Mesendoderm (in vitro differentiated cells): ENCODE measurements around the gene MBLAC1.
A peak's percentile ranks its signal among the peaks of the same experiment; 100 is the strongest.
"Not testable (repeated sequence)": the region's sequence is repeated elsewhere in the genome, so short reads cannot be mapped to it uniquely, and the experiment has no call there.

Experiments used
- DNase-seq: peaks from one replicate; pipeline ENCODE4 v3.0.0; 2013
- H2AK5ac ChIP-seq: 2 replicates; pipeline ENCODE4 v1.6.1; 2013; ENCODE audit warnings: low read length, inconsistent platforms
- H2BK120ac ChIP-seq: 2 replicates; pipeline ENCODE4 v1.6.1; 2013; ENCODE audit warnings: low read depth, mild to moderate bottlenecking, low read length, moderate library complexity, mixed read lengths
- H2BK15ac ChIP-seq: replicated peaks from 2 replicates; pipeline ENCODE4 v1.6.1; 2013; ENCODE audit warnings: low read depth, mild to moderate bottlenecking, moderate library complexity
- H2BK5ac ChIP-seq: 2 replicates; pipeline ENCODE4 v1.6.1; 2013; ENCODE audit warnings: low read length, inconsistent platforms
- H3K18ac ChIP-seq: 2 replicates; pipeline ENCODE4 v1.6.1; 2013; ENCODE audit warnings: mild to moderate bottlenecking, low read length, mixed read lengths
- H3K23ac ChIP-seq: one replicate; pipeline ENCODE4 v1.6.1; 2013; ENCODE audit warnings: low read length
- H3K27ac ChIP-seq: 2 replicates; pipeline ENCODE4 v1.5.1; 2013; ENCODE audit warnings: low read depth, mild to moderate bottlenecking, inconsistent platforms, low read length, moderate library complexity
- H3K27me3 ChIP-seq: 2 replicates; pipeline ENCODE4 v1.6.1; 2013; ENCODE audit warnings: low read length, control low read depth, mild to moderate bottlenecking, inconsistent platforms; ENCODE audit not compliant: insufficient read depth, poor library complexity
- H3K36me3 ChIP-seq: 2 replicates; pipeline ENCODE4 v1.6.1; 2013; ENCODE audit warnings: low read length, inconsistent platforms; ENCODE audit not compliant: control insufficient read depth, insufficient read depth
- H3K4ac ChIP-seq: one replicate; pipeline ENCODE4 v1.6.1; 2013; ENCODE audit warnings: low read depth, mild to moderate bottlenecking, low read length, moderate library complexity
- H3K4me1 ChIP-seq: 2 replicates; pipeline ENCODE4 v1.6.1; 2013; ENCODE audit warnings: low read depth, low read length, inconsistent platforms; ENCODE audit not compliant: control insufficient read depth
- H3K4me2 ChIP-seq: 2 replicates; pipeline ENCODE4 v1.6.1; 2013; ENCODE audit warnings: low read length
- H3K4me3 ChIP-seq: 2 replicates; pipeline ENCODE4 v1.5.1; 2013; ENCODE audit warnings: mild to moderate bottlenecking, low read length
- H3K56ac ChIP-seq: one replicate; pipeline ENCODE4 v1.6.1; 2013; ENCODE audit warnings: low read length
- H3K79me1 ChIP-seq: 2 replicates; pipeline ENCODE4 v1.6.1; 2013; ENCODE audit warnings: low read length, inconsistent platforms
- H3K79me2 ChIP-seq: 2 replicates; pipeline ENCODE4 v1.6.1; 2013; ENCODE audit warnings: mild to moderate bottlenecking, low read length; ENCODE audit not compliant: control insufficient read depth, insufficient read depth
- H3K9ac ChIP-seq: 2 replicates; pipeline ENCODE4 v1.6.1; 2013; ENCODE audit warnings: low read length, inconsistent platforms
- H4K5ac ChIP-seq: one replicate; pipeline ENCODE4 v1.6.1; 2013; ENCODE audit warnings: low read length
- H4K8ac ChIP-seq: one replicate; pipeline ENCODE4 v1.6.1; 2013; ENCODE audit warnings: low read depth, mild to moderate bottlenecking, control low read depth, low read length, moderate library complexity
- WGBS: extraction: QIAGEN DNeasy Blood & Tissue Kit; methylation state at CpG from one replicate; pipeline ENCODE4 v1.1.7; 2013; ENCODE audit warnings: low lambda C conversion rate, missing lambda C conversion rate; ENCODE audit not compliant: insufficient coverage; ENCODE audit errors: extremely low coverage; 5-methylcytosine and 5-hydroxymethylcytosine counted together

MBLAC1 gene

DNA sequence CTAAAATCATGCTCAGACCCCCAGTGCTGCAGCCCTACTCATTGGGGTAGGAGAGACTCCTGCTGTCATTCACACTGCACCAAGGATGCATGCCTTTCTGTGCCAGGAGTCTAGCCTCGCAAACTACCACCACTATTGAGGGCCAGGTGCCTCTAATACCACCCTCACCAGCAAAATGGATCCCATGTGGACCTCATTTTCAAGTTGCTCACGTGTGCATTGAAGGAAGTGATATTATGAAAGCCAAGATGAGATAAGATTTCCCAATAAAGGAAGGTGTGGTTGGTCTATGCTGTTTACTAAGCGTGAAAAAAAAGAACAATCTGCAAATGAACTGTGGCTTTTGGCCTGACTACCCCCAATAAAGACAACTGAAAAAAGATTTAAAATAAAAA, 14.8 kb downstream of the MBLAC1 start:
- no peaks in the 10 kb centered on the region for H3K36me3 ChIP-seq
- H2BK15ac ChIP-seq: no peak overlapping the region
- H3K56ac ChIP-seq: no peak overlapping the region
- DNase-seq: no peak
- H2AK5ac ChIP-seq: no peak overlapping the region
- H2BK120ac ChIP-seq: no peak overlapping the region
- no peak overlapping the region for H3K4me3 ChIP-seq
- no peak overlapping the region for H3K27ac ChIP-seq
- H3K9ac ChIP-seq: no peak overlapping the region
- no peaks in the 10 kb centered on the region for H3K79me2 ChIP-seq
- H4K8ac ChIP-seq: no peak overlapping the region
- no peak overlapping the region for H4K5ac ChIP-seq
- no peak overlapping the region for H3K4ac ChIP-seq
- WGBS: no CpG with 5 or more reads among the region's 3 CpGs
- H3K18ac ChIP-seq: no peak overlapping the region
- H3K27me3 ChIP-seq: no peaks in the 10 kb centered on the region
- no peak overlapping the region for H2BK5ac ChIP-seq
- no peak overlapping the region for H3K4me2 ChIP-seq
- H3K4me1 ChIP-seq: no peaks in the 10 kb centered on the region
- H3K79me1 ChIP-seq: no peaks in the 10 kb centered on the region
- H3K23ac ChIP-seq: no peak overlapping the region

DNA sequence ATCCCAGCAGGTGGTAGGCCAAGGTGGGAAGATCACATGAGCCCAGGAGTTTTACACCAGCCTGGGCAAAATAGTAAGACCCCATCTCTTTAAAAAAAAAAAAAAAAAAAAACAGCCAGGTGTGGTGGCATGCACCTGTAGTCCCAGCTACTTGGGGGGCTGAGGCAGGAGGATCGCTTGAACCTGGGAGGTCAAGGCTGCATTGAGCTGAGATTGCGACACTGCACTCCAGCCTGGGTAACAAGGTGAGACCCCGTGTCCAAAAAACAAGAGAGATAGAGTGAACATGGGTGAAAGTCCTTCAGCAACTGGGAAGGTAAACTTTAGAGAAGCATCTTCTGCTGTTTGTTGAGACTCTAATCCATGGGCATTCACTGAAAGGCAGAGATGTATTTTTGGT, 15.7 kb downstream of the MBLAC1 start:
- Histone ChIP-seq H3K27ac (no peak overlapping the region), H3K79me1 (no peaks in the 10 kb centered on the region), H2AK5ac (no peak overlapping the region), H3K4me3 (no peak overlapping the region), H3K4me2 (no peak overlapping the region), H3K23ac (no peak overlapping the region), H3K56ac (no peak overlapping the region), H4K5ac (no peak overlapping the region), H3K9ac (no peak overlapping the region), H3K18ac (no peak overlapping the region), H3K27me3 (no peaks in the 10 kb centered on the region), H3K4ac (no peak overlapping the region), H2BK120ac (no peak overlapping the region), H3K36me3 (no peaks in the 10 kb centered on the region), H3K4me1 (no peaks in the 10 kb centered on the region), H3K79me2 (no peaks in the 10 kb centered on the region), H2BK5ac (no peak overlapping the region), H2BK15ac (no peak overlapping the region), H4K8ac (no peak overlapping the region)
- no CpG with 5 or more reads among the region's 3 CpGs for WGBS
- no peak for DNase-seq

DNA sequence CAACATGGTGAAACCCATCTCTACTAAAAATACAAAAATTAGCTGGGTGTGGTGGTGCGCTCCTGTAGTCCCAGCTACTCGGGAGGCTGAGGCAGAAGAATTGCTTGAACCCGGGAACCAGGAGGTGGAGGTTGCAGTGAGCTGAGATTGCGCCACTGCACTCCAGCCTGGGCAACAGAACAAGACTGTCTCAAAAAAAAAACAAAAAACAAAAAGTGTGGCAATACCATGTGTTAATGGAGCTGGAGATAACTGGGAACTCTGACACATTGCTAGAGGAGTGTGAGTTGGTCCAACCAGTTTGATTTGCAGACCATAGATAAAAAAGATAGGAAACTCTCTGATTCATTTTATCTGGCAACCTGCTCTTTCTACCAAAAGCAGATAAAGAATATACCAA, 19.6 kb downstream of the MBLAC1 start:
- not testable (repeated sequence) for H3K18ac ChIP-seq, H3K4ac ChIP-seq, H3K36me3 ChIP-seq, H3K27ac ChIP-seq, H2AK5ac ChIP-seq, H3K4me3 ChIP-seq, H3K23ac ChIP-seq, H3K4me2 ChIP-seq, H3K79me2 ChIP-seq, H2BK5ac ChIP-seq, H3K56ac ChIP-seq, H3K4me1 ChIP-seq, H2BK15ac ChIP-seq, H3K9ac ChIP-seq, H3K27me3 ChIP-seq, H4K5ac ChIP-seq, H3K79me1 ChIP-seq, H2BK120ac ChIP-seq, H4K8ac ChIP-seq
- no CpG with 5 or more reads among the region's 4 CpGs for WGBS
- DNase-seq: peak; percentile 11

DNA sequence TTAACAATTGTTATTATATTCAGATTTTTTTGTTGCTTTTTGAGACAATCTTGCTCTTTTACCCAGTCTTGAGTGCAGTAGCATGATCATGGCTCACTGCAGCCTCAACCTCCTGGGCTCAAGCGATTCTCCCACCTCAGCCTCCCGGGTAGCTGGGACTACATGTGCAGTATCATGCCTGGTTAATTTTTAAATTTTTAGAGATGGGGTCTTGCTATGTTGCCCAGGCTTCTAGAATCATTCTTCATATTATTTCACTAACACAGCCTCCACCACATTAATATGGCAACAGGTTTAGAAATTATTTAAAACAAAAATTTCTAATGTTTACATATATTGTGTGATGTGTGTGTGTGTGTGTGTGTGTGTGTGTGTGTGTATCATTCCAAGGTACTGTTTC, 20.5 kb downstream of the MBLAC1 start:
- Histone ChIP-seq H3K23ac (no peak overlapping the region), H3K4ac (no peak overlapping the region), H3K4me2 (no peak overlapping the region), H2BK5ac (no peak overlapping the region), H4K5ac (no peak overlapping the region), H3K4me3 (no peak overlapping the region), H3K18ac (no peak overlapping the region), H3K27me3 (no peaks in the 10 kb centered on the region), H3K79me2 (peaks cover 8% of the 10 kb centered on the region), H2AK5ac (no peak overlapping the region), H3K9ac (no peak overlapping the region), H3K79me1 (peaks cover 3% of the 10 kb centered on the region), H2BK120ac (no peak overlapping the region), H4K8ac (no peak overlapping the region), H3K36me3 (no peaks in the 10 kb centered on the region), H3K27ac (no peak overlapping the region), H3K56ac (no peak overlapping the region), H3K4me1 (peaks cover 2% of the 10 kb centered on the region), H2BK15ac (no peak overlapping the region)
- no CpG with 5 or more reads among the region's 2 CpGs for WGBS
- DNase-seq: no peak

DNA sequence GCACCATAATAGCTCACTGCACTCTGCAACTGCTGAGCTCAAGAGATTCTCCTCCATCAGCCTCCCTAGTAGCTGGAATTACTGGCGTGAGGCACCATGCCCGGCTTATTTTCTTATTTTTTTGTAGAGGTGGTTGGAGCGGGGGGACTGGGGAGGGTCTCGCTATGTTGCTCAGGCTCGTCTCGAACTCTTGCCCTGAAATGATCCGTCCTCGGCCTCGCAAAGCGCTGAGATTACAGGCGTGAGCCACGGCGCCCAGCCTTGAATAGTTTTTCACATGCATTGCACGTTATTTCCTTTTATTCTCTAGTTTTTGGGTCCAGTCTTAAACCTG, 21.4 kb downstream of the MBLAC1 start:
- peaks cover 8% of the 10 kb centered on the region for H3K79me2 ChIP-seq
- no peaks in the 10 kb centered on the region for H3K27me3 ChIP-seq
- H3K4ac ChIP-seq: no peak overlapping the region
- H3K4me1 ChIP-seq: peaks cover 2% of the 10 kb centered on the region
- H4K5ac ChIP-seq: no peak overlapping the region
- no peak overlapping the region for H3K18ac ChIP-seq
- H3K23ac ChIP-seq: no peak overlapping the region
- no peak overlapping the region for H2BK5ac ChIP-seq
- peak overlapping the region; percentile 76 for H3K9ac ChIP-seq
- no peak overlapping the region for H2BK120ac ChIP-seq
- peak overlapping the region; percentile 86 for H3K56ac ChIP-seq
- peak overlapping the region; percentile 65 for H4K8ac ChIP-seq
- H3K36me3 ChIP-seq: no peaks in the 10 kb centered on the region
- H3K27ac ChIP-seq: no peak overlapping the region
- no peak overlapping the region for H2AK5ac ChIP-seq
- H3K4me2 ChIP-seq: peak overlapping the region; percentile 62
- no CpG with 5 or more reads among the region's 14 CpGs for WGBS
- no peak overlapping the region for H2BK15ac ChIP-seq
- H3K79me1 ChIP-seq: peaks cover 3% of the 10 kb centered on the region
- no peak overlapping the region for H3K4me3 ChIP-seq
- no peak for DNase-seq

DNA sequence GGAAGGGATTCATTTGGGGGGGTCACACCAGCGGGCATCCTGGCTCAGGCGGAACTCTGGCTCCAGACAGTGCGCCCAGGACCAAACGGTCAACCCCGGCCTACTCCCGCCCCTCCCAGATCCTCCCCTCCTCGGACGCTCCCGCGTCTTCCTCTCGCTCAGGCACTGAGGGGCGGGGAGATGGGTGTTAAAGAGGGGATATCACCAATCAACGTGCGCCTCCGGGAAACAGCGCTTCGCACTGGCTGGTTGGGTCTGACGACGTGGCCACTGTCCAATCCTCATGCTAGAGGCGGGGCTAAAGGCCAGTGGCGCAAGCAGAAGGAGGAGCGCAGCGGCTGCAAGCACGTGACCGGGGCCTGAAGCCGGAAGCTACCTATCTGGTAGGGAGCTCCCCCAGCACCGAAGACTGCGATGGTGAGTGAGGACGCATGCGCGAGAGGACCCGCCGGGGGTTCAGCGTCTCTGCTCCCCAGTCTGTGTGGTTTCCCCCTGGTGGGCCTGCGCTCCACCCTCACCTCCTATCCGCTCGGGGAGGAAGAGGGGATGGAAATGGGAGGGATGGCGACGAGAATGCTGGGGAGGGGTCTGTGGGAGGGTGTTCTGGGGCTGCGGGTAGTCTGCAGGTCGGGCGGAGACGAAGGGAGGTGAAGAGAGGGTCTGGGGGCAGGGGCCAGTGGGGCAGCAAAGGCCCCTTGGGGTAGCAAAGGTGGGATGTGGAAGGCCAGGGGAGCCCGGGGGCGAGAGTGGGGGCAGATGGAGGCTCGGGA, 22.0 kb downstream of the MBLAC1 start, which contains the start of gene LAMTOR4:
LAMTOR4 (plus strand) TSS at position 360 of the 770 bp plus-strand sequence; CDS start at position 415, 55 bp downstream.
- H2AK5ac ChIP-seq: no peak within 1 kb of the TSS
- H2BK120ac ChIP-seq: no peak within 1 kb of the TSS
- H4K5ac ChIP-seq: no peak within 1 kb of the TSS
- H3K23ac ChIP-seq: no peak within 1 kb of the TSS
- H3K56ac ChIP-seq: peak within 1 kb of the TSS; percentile 100
- H3K18ac ChIP-seq: peak within 1 kb of the TSS; percentile 8
- no peaks in the 10 kb centered on the region for H3K27me3 ChIP-seq
- peak within 1 kb of the TSS; percentile 65 for H4K8ac ChIP-seq
- H3K79me1 ChIP-seq: peaks cover 3% of the 10 kb centered on the region
- peak; percentile 100 for DNase-seq
- peak within 1 kb of the TSS; percentile 97 for H3K9ac ChIP-seq
- WGBS: no CpG with 5 or more reads among the region's 46 CpGs
- peak within 1 kb of the TSS; percentile 14 for H3K27ac ChIP-seq
- peak within 1 kb of the TSS; percentile 86 for H2BK5ac ChIP-seq
- H3K4me3 ChIP-seq: peak within 1 kb of the TSS; percentile 90
- H3K4ac ChIP-seq: peak within 1 kb of the TSS; percentile 62
- H3K4me1 ChIP-seq: peaks cover 2% of the 10 kb centered on the region
- H3K79me2 ChIP-seq: peaks cover 8% of the 10 kb centered on the region
- H3K4me2 ChIP-seq: peak within 1 kb of the TSS; percentile 87
- no peak within 1 kb of the TSS for H2BK15ac ChIP-seq
- no peaks in the 10 kb centered on the region for H3K36me3 ChIP-seq
